ENCODE measurements around the gene RPUSD4.
A peak's percentile ranks its signal among the peaks of the same experiment; 100 is the strongest.

Gene RPUSD4

GRCh38 chr11:126188332-126189108, 22.9 kb downstream of the RPUSD4 start:
- peaks cover 10% of the 10 kb centered on the region for H3K4me1 ChIP-seq
- peaks cover 35% of the 10 kb centered on the region for H3K36me3 ChIP-seq
- no peak for DNase-seq
- H3K4me3 ChIP-seq (ENCODE audit: low read depth, low read length) = no peak overlapping the region
- TF ChIP-seq, protein P1, sequence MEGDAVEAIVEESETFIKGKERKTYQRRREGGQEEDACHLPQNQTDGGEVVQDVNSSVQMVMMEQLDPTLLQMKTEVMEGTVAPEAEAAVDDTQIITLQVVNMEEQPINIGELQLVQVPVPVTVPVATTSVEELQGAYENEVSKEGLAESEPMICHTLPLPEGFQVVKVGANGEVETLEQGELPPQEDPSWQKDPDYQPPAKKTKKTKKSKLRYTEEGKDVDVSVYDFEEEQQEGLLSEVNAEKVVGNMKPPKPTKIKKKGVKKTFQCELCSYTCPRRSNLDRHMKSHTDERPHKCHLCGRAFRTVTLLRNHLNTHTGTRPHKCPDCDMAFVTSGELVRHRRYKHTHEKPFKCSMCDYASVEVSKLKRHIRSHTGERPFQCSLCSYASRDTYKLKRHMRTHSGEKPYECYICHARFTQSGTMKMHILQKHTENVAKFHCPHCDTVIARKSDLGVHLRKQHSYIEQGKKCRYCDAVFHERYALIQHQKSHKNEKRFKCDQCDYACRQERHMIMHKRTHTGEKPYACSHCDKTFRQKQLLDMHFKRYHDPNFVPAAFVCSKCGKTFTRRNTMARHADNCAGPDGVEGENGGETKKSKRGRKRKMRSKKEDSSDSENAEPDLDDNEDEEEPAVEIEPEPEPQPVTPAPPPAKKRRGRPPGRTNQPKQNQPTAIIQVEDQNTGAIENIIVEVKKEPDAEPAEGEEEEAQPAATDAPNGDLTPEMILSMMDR (IDR thresholded peaks at IDR 0.05; ENCODE audit: low read depth, low read length) = no peak
- H3K9me3 ChIP-seq = no peaks in the 10 kb centered on the region
- no peaks in the 10 kb centered on the region for H3K27me3 ChIP-seq

DNA sequence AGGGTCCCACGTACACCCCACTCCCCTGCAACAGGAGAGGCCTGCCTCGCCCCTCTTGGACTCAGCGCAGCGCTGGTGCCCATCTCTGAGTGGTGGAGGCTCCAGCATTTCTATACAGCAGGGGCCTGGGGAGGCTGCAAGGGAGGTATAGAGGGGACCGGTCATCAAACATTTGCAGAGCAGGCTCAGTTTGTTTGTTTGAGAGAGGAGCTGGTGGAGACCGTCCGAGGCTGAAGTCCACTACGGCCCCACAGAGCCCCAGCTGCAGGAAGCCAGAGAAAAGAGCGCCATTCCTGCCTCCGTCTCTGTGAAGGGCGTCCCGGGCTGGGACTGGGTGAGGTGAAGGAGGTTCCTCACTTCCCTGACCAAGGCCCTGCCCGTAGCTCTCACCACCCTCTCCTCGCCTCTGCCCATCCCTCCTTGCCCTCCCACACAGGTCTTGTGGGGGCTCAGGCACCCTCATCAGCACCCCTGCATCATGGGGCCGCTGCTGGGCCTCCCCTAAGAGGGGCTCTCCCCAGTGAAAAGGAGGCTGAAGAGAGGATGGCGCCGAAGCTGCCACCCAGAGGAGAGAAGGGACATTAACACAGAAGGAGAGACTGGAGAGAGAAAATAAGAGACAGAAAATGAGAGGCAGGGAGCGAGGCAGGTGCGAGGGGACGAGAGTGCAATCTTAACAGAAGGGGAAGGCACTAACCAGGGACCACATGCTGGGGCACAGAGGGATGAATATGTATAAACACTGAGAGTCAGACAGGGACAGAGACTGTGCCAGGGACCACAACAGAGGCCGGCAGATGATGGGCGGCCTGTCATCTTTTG, 24.5 kb downstream of the RPUSD4 start:
- Histone ChIP-seq H3K36me3 (peaks cover 19% of the 10 kb centered on the region), H3K9me3 (no peaks in the 10 kb centered on the region), H3K27me3 (no peaks in the 10 kb centered on the region), H3K4me1 (peaks cover 10% of the 10 kb centered on the region), H3K4me3 (ENCODE audit: low read depth, low read length) (no peak overlapping the region)
- TF ChIP-seq, protein P1 (IDR thresholded peaks at IDR 0.05; ENCODE audit: low read depth, low read length) = peak; percentile 46
- DNase-seq = no peak

DNA sequence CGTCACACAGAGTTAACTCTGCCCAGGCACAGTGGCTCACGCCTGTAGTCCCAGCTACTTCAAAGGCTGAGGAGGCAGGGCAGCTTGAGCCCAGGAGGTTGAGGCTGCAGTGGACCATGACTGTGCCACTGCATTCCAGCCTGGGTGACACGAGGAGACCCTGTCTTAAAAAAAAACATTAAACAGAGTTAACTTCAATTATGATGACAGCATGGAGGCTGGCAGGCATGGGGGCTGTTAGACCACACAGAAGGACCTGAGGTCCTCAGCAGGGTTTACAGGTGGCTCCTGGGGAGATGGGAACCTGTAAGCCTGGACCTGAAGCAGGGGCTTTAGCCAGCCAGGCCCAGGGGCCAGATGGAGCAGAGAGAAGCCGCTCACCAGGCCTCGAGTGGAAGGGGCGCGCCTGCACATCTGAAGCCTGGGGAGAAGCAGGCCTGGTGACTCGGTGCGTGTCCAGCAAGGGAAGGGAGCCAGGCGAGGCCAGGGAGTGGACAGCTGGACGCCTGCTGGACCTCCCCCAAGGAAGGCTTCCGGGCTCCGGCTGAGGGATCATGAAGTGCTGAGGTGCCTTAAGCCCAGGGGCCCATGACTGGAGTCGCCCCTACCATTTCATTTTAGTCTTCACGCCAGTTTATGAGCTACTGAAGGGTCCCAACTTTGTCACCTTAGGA, 25.3 kb downstream of the RPUSD4 start:
- Histone ChIP-seq H3K9me3 (no peaks in the 10 kb centered on the region), H3K36me3 (peaks cover 11% of the 10 kb centered on the region), H3K27me3 (no peaks in the 10 kb centered on the region), H3K4me1 (peaks cover 9% of the 10 kb centered on the region), H3K4me3 (ENCODE audit: low read depth, low read length) (no peak overlapping the region)
- no peak for DNase-seq
- TF ChIP-seq, protein P1 (IDR thresholded peaks at IDR 0.05; ENCODE audit: low read depth, low read length) = no peak

DNA sequence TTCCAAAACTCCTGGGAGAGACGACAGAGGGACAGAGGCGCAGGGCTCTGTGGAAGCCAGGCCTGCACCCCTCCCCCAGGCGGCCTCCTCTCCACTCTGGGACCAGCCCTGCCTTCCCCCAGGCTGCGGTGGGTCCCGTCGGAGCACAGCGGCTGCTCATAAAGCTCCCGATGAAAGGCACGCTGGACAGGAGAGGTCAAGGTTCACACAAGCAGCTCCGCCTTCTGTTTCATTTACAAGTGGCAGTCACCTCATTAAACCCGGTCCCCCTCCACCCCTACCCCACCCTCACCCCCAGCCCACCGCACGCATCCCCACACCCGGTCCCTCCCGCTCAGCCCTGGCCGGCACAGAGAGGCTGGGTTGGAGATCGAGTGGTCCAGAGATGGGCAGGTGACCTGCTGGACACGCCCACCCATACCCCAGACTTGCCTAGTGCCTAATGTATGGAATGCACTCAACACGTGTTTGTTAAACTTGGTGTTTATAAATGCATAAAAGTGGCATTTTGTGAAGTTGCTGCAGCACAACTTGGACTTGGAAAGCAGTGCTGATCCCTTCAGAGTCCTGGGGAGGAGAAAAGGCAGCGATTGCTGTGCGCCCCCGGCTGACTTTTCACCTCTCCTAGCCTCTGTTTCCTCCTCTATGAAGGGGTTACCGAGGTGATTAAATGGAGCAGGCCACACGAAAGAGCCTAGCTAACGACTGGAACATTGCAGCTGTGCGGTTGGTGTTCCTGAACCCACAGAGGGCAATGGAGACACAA, 26.0 kb downstream of the RPUSD4 start:
- no peaks in the 10 kb centered on the region for H3K27me3 ChIP-seq
- no peak overlapping the region for H3K4me3 ChIP-seq (ENCODE audit: low read depth, low read length)
- peaks cover 4% of the 10 kb centered on the region for H3K36me3 ChIP-seq
- peaks cover 2% of the 10 kb centered on the region for H3K4me1 ChIP-seq
- no peaks in the 10 kb centered on the region for H3K9me3 ChIP-seq
- DNase-seq = no peak
- TF ChIP-seq, protein P1 (IDR thresholded peaks at IDR 0.05; ENCODE audit: low read depth, low read length) = no peak

DNA sequence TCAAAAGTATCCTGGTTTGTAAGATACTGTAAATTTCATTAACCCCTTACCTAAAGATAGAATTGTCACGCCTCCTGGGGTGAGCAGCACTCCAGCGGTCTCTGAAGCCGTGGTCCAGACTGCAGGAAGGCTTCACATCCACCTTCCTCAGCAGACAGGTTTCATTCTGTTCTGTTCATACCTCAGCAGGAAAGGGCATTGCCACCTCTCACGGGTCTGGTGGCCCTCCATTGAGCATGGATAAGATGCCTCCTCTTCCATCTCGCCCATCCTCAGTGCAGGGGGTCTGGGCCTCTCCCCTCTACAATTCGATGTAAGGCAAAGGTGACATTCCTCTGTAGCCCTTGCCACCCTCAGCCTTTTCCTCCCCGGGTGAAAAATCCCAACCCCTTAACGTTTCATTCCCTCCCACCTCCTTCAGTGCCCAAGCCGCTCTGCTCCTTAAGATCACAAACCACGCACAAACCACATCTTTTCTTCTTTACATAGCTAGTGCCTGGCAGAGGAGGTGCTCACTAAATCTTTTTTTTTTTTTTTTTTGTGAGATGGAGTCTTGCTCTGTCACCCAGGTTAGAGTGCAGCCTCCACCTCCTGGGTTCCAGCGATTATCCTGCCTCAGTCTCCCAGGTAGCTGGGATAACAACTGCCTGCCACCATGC, 28.5 kb downstream of the RPUSD4 start:
- H3K36me3 ChIP-seq = no peaks in the 10 kb centered on the region
- no peaks in the 10 kb centered on the region; the same call in 1 of the 2 replicates for H3K9me3 ChIP-seq
- no peaks in the 10 kb centered on the region for H3K4me1 ChIP-seq
- H3K4me3 ChIP-seq (ENCODE audit: low read depth, low read length) = no peak overlapping the region
- TF ChIP-seq, protein P1 (IDR thresholded peaks at IDR 0.05; ENCODE audit: low read depth, low read length) = no peak
- DNase-seq = no peak
- no peaks in the 10 kb centered on the region for H3K27me3 ChIP-seq

All from BE2C (cell line).